Tibial nerve (tissue), 3 donors: ENCODE data around the gene FNDC3A.

Source experiments
- CTCF ChIP-seq, 5 experiments: fragments of 200-600 bp in 3 of 5; fragments of 450-650 bp in 2 of 5; sonication (generic) in 3 of 5; IDR thresholded peaks; one replicate each; pipeline ENCODE4 v1.5.1; 2016 to 2019; ENCODE audit warnings: antibody characterized with exemption in 5 of 5, mild to moderate bottlenecking in 3 of 5, moderate library complexity in 2 of 5
- POLR2A ChIP-seq, 2 donors: fragments of 450-650 bp; IDR thresholded peaks; one replicate each; pipeline ENCODE4 v1.6.1; 2017; ENCODE audit warnings: antibody characterized with exemption in 2 of 2, mild to moderate bottlenecking in 2 of 2, moderate library complexity in 2 of 2

- TF ChIP-seq POLR2A (IDR thresholded peaks at IDR 0.05) = no peak
- no peak for TF ChIP-seq CTCF (IDR thresholded peaks at IDR 0.05)
Observed at GRCh38 chr13:49208619-49209018, 232.9 kb downstream of the FNDC3A start.
